HG03521 (cell line): ENCODE data around the gene SAMSN1.
A peak's percentile ranks its signal among the peaks of the same experiment; 100 is the strongest.

Source experiments
- ATAC-seq: cut with Tn5 transposase; IDR thresholded peaks from one replicate; pipeline ENCODE4 v1.9.1; 2021; ENCODE audit warnings: mild to moderate bottlenecking, moderate library complexity; ENCODE audit not compliant: unreplicated experiment

The SAMSN1 gene

GRCh38 chr21:14487490-14488432, 58.4 kb downstream of the SAMSN1 start:
- no peak for ATAC-seq

GRCh38 chr21:14486869-14487268, 59.2 kb downstream of the SAMSN1 start:
- no peak for ATAC-seq

- no peak for ATAC-seq
These were observed 61.7 kb downstream of the SAMSN1 start for GRCh38 chr21:14484188-14485009.

- no peak for ATAC-seq
These were observed 62.8 kb downstream of the SAMSN1 start for GRCh38 chr21:14483296-14483695.

- no peak for ATAC-seq
These were observed 64.0 kb downstream of the SAMSN1 start for GRCh38 chr21:14482165-14482564.

GRCh38 chr21:14480411-14481031, 65.6 kb downstream of the SAMSN1 start:
- ATAC-seq, result no peak

- no peak for ATAC-seq
These were observed 66.8 kb downstream of the SAMSN1 start for GRCh38 chr21:14479241-14479786.

GRCh38 chr21:14477841-14478240, 68.3 kb downstream of the SAMSN1 start:
- ATAC-seq, result no peak

GRCh38 chr21:14477133-14477532, 69.0 kb downstream of the SAMSN1 start:
- no peak for ATAC-seq

- ATAC-seq, result no peak
These were observed 71.1 kb downstream of the SAMSN1 start for GRCh38 chr21:14474995-14475394.

GRCh38 chr21:14469641-14470040, 76.5 kb downstream of the SAMSN1 start:
- no peak for ATAC-seq

GRCh38 chr21:14466715-14467114, 79.4 kb downstream of the SAMSN1 start:
- no peak for ATAC-seq

- ATAC-seq, result no peak
These were observed 88.4 kb downstream of the SAMSN1 start for GRCh38 chr21:14457762-14458161.

- ATAC-seq, result no peak
These were observed 89.2 kb downstream of the SAMSN1 start for GRCh38 chr21:14456911-14457310.

- ATAC-seq, result peak; percentile 68
These were observed 91.8 kb downstream of the SAMSN1 start for GRCh38 chr21:14454016-14455009.

- ATAC-seq, result peak; percentile 79
These were observed 92.6 kb downstream of the SAMSN1 start for GRCh38 chr21:14453339-14454015.

GRCh38 chr21:14452727-14453241, 93.3 kb downstream of the SAMSN1 start:
- ATAC-seq, result no peak

GRCh38 chr21:14452031-14452726, 93.9 kb downstream of the SAMSN1 start:
- no peak for ATAC-seq
